Chondrocyte (in vitro differentiated cells): ENCODE results near the gene CST9. TPM values are rescaled to one million over a fixed set of nuclear protein-coding genes. Genes with fewer than 3 reads are reported as not detected.

Experiments used
- DNase-seq: peaks from one replicate; pipeline ENCODE4 v3.0.0; 2021; ENCODE audit warnings: mixed read lengths, low spot score
- H3K27ac Mint-ChIP-seq: one replicate; pipeline ENCODE4 v1.8.0; 2021; ENCODE audit warnings: mild to moderate bottlenecking, moderate library complexity, mixed read lengths; ENCODE audit not compliant: unreplicated experiment
- H3K27me3 Mint-ChIP-seq: 2 replicates; pipeline ENCODE4 v1.8.0; 2021; ENCODE audit warnings: low read depth, mixed read lengths
- H3K36me3 Mint-ChIP-seq: 2 replicates; pipeline ENCODE4 v1.8.0; 2021; ENCODE audit warnings: low read depth, mixed read lengths
- H3K4me1 Mint-ChIP-seq: 2 replicates; pipeline ENCODE4 v1.8.0; 2021; ENCODE audit warnings: low read depth, mild to moderate bottlenecking, mixed read lengths
- H3K4me3 Mint-ChIP-seq: one replicate; pipeline ENCODE4 v1.8.0; 2021; ENCODE audit warnings: mild to moderate bottlenecking, moderate library complexity, mixed read lengths; ENCODE audit not compliant: unreplicated experiment
- H3K9me3 Mint-ChIP-seq: 2 replicates; pipeline ENCODE4 v1.8.0; 2021; ENCODE audit warnings: low read depth, mixed read lengths
- total RNA-seq: library from RNA; stranded (reverse); gene quantifications from 3 replicates; pipeline ENCODE4 v1.2.1, GENCODE V29; 2021
- TF ChIP-seq, protein P1 (sequence below): fragments of 200-600 bp; sonication (generic); IDR thresholded peaks from 2 replicates; pipeline ENCODE4 v1.5.0; 2021; ENCODE audit warnings: antibody characterized with exemption, mild to moderate bottlenecking, moderate library complexity

The CST9 gene
- total RNA-seq, 1 donor from 2014 or later = not detected

DNA sequence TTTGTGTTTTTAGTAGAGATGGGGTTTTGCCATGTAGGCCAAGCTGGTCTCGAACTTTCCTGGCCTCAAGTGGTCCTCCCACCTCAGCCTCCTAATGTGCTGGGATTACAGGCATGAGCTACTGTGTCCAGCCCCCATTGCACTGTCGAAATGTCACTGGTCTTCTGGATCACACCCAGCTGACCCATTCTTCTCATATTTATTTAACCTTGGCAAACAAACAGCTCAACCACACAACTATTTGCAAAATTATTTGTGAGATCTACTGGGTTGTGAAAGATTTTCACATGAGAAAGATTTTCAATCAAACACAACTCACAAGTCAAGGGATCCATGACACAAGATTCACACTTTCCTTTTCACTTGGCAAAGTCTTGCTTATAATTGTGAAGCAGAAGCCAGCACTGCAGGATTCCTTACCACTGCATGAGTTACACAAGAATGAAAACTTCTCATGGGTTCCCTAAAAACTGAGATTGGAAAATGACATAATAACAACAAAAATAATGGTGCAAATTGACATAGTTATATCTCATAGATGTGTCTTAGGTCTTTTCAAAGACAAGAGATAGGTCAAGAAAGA, 35.4 kb downstream of the CST9 start:
- Mint-ChIP-seq H3K27me3 (peaks cover 29% of the 10 kb centered on the region), H3K4me1 (no peaks in the 10 kb centered on the region), H3K27ac (no peak overlapping the region), H3K9me3 (peaks cover 6% of the 10 kb centered on the region), H3K4me3 (no peak overlapping the region), H3K36me3 (no peaks in the 10 kb centered on the region)
- TF ChIP-seq, protein P1, sequence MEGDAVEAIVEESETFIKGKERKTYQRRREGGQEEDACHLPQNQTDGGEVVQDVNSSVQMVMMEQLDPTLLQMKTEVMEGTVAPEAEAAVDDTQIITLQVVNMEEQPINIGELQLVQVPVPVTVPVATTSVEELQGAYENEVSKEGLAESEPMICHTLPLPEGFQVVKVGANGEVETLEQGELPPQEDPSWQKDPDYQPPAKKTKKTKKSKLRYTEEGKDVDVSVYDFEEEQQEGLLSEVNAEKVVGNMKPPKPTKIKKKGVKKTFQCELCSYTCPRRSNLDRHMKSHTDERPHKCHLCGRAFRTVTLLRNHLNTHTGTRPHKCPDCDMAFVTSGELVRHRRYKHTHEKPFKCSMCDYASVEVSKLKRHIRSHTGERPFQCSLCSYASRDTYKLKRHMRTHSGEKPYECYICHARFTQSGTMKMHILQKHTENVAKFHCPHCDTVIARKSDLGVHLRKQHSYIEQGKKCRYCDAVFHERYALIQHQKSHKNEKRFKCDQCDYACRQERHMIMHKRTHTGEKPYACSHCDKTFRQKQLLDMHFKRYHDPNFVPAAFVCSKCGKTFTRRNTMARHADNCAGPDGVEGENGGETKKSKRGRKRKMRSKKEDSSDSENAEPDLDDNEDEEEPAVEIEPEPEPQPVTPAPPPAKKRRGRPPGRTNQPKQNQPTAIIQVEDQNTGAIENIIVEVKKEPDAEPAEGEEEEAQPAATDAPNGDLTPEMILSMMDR = no peak
- DNase-seq = no peak

DNA sequence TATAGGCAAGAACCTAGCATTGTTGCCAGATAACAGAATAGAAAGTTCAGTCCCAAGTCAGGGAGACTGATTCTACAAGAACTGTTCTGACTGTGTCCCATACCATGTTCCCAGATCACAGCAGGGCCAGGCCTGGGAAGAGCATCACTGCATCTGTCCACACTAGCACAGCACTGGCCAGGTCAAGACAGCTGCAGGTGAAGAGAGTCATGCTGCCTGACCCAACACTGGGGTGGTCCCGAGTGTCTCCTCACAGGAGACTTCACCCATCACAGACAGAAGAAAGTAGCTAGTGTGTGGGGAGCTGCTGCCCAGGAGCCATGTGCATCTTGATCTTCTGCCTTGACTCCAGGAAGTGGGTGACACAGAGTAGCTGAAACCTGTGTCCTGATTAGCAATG, 36.1 kb downstream of the CST9 start:
- H3K4me1 Mint-ChIP-seq = no peaks in the 10 kb centered on the region
- H3K9me3 Mint-ChIP-seq = peaks cover 6% of the 10 kb centered on the region
- no peak overlapping the region for H3K27ac Mint-ChIP-seq
- TF ChIP-seq, protein P1 = no peak
- no peaks in the 10 kb centered on the region for H3K36me3 Mint-ChIP-seq
- H3K4me3 Mint-ChIP-seq = no peak overlapping the region
- H3K27me3 Mint-ChIP-seq = peaks cover 30% of the 10 kb centered on the region
- no peak for DNase-seq

DNA sequence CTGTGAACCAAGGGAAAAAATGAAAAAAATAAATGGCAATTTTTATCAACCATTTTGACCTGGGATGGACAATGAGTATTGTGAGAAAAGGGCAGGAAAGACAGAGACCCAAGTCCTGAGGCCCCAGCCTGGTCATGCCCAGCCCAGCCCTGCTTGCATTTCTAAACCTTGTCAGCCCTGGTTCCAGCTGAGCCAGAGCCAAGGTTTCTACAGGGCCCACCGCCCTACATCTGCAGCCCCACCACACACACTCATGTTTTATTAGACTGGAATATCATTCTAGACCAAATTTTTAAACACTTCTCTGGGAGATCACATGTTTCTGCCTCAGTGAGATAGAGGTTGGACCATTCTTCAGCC, 36.8 kb downstream of the CST9 start:
- H3K9me3 Mint-ChIP-seq = peaks cover 6% of the 10 kb centered on the region
- H3K27me3 Mint-ChIP-seq = peaks cover 26% of the 10 kb centered on the region
- H3K4me1 Mint-ChIP-seq = no peaks in the 10 kb centered on the region
- DNase-seq = no peak
- no peak overlapping the region for H3K27ac Mint-ChIP-seq
- no peak overlapping the region for H3K4me3 Mint-ChIP-seq
- no peaks in the 10 kb centered on the region for H3K36me3 Mint-ChIP-seq
- TF ChIP-seq, protein P1 = no peak

DNA sequence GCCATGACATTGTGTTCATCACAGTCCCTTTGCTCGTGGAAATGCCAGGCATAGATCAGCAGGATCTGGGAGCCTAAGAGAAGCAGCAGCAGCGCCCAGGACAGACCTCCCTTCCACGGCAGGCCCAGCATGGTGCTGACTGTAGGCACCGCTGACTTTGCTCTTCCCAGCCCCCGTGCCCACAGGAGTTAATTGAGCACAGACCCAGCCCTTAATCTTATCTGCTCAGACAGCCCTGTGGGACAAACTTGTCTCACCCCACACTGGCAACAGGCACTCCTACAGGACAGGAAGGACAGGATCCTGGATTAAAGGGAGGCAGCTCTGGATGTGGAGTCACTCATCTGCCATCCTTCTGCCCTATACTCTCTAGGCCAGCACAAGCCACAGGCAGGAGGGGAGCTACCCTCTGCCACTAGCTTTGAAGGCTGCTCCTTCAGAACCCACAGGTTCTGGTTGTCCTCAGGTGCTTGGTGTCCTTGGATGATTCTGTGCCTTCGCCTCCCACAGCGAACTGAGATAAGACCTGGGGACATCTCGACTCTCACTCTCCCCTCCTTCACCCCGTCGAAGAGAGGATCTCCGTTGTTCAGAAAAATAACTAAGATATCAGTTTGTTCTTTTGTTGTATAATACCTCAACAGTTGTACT, 37.3 kb downstream of the CST9 start, which contains the start of gene CST9L:
Gene CST9L (minus strand): TSS at position 165 of the 651 bp plus-strand sequence. CDS start 34 bp downstream, at position 131.
- H3K27me3 Mint-ChIP-seq = peaks cover 26% of the 10 kb centered on the region
- no peaks in the 10 kb centered on the region for H3K36me3 Mint-ChIP-seq
- no peaks in the 10 kb centered on the region for H3K4me1 Mint-ChIP-seq
- TF ChIP-seq, protein P1 = no peak
- H3K4me3 Mint-ChIP-seq = no peak within 1 kb of the TSS
- DNase-seq = no peak
- peaks cover 6% of the 10 kb centered on the region for H3K9me3 Mint-ChIP-seq
- H3K27ac Mint-ChIP-seq = no peak within 1 kb of the TSS

DNA sequence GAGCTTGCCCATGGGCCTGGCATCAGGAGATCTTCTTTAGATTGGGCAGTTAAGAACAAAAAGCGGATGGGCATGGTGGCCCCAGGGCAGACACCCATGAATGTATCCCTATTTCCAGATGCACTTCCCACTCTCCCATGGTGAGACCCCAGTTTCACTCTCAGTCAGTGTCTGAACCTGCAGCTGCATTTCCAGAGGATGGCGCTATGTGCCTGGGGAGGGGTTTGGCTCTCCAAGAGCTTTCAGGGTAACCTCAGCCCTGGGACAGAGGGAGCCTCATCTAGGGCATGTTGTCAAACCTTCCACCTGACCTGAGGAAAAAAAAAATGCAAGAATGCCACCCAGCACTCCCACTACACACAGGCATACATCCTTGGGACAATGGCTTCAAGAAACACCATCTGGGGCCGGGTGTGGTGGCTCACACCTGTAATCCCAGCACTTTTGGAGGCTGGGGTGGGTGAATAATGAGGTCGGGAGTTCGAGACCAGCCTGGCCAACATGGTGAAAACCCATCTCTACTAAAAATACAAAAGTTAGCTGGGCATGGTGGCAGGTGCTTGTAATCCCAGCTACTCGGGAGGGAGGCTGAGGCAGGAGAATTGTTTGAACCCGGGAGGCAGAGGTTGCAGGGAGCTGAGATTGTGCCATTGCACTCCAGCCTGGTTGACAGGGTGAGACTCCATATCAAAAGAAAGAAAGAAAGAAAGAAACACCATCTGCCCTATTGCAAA, 39.4 kb downstream of the CST9 start:
- peaks cover 13% of the 10 kb centered on the region for H3K27me3 Mint-ChIP-seq
- no peaks in the 10 kb centered on the region for H3K36me3 Mint-ChIP-seq
- TF ChIP-seq, protein P1 = no peak
- no peak for DNase-seq
- H3K27ac Mint-ChIP-seq = no peak overlapping the region
- H3K4me1 Mint-ChIP-seq = no peaks in the 10 kb centered on the region
- peaks cover 16% of the 10 kb centered on the region for H3K9me3 Mint-ChIP-seq
- no peak overlapping the region for H3K4me3 Mint-ChIP-seq
